ENCODE data around the gene P2RY8.

GRCh38 chrX:1558761-1559468 is 21.9 kb upstream of the P2RY8 start:
- TF ChIP-seq CTCF (IDR thresholded peaks at IDR 0.05), result no peak
- no peak for TF ChIP-seq POLR2A (IDR thresholded peaks at IDR 0.05)
